ENCODE results near the gene PINLYP. TPM values are rescaled to one million over a fixed set of nuclear protein-coding genes. Genes with fewer than 3 reads are reported as not detected.

The PINLYP gene
- polyA plus RNA-seq, 12 donors: 3.2 to 11.7 (median 5.9) TPM; not detected in 2

DNA sequence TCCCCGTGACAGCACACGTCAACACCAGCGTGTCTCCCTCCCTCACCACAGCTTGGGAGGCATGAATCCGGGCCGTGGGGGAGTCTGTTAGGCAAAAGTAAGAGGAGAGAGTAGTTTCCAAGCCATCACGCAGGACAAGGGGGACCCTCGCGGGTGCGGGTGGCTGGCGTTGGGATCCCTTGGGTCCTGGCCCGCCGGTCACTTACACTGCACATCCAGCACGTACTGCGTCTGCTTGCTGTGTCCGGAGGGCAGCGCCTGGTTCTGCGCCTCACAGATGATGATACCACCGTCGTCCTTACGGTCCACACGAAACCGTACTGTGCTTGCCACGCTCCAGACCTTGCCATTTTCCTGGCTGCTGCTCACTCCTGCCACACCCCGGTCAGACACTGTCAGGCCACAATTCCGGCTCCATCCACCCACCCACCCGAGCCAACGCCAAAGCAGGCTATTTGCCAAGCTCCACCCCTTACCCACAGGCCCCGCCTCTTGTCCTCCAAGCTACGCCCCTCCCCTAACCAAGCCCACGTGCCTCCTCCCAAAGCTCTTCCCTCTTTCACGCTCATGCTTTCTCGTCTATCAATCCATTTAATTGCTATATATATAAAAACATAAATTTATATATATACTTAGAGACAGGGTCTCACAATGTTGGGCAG, 50.4 kb downstream of the PINLYP start:
- no peak for DNase-seq

DNA sequence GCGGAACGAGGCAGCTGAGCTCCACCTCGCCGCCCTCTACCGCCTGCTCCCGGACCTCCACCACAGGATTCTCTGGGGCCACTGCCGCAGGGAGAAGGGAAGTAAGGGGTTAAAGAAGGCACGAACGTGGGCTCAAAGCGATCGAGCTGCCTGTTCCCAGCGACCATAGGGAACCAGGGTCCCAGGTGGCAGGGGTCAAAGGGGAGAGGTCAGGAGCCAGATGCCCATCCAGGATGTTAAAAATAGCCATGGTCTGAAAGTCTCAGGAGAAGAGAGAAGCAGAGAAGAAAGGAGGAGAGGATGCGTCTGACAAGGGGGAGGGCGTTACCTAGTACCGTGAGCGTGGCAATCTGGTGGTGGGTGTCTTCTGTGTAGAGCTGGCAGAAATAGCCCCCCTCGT, 51.2 kb downstream of the PINLYP start:
- DNase-seq: no peak

DNA sequence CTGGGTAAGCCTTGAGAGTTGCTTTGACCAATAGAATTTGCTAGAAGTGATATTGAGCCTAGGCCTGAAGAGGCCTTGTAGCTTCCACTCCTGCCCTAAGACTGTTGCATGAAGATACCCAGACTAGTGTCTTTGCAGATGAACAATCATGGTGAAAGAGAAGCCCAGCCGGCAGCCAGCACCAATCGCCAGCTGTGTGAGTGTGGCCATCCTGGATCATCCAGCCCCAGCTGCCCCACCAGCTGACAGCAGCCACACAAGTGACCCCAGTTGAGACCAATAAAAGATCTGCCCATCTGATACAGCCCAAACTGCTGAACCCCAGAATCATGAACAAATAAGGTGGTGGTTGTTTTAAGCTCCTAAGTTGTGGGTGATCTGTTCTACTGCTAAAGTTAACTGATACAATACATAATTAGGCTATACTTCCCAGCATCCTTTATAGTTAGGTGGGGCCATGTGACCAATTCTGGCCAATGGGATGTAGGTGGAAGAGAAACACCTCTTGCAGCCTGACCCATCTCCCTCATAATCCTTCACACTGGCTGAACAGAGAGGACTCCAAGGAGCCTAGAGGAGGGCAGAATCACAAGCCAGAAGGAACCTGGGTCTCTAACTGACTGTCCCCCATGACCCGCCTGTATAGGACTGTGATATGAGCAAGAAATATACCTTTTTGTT, 53.2 kb downstream of the PINLYP start:
- DNase-seq: no peak

DNA sequence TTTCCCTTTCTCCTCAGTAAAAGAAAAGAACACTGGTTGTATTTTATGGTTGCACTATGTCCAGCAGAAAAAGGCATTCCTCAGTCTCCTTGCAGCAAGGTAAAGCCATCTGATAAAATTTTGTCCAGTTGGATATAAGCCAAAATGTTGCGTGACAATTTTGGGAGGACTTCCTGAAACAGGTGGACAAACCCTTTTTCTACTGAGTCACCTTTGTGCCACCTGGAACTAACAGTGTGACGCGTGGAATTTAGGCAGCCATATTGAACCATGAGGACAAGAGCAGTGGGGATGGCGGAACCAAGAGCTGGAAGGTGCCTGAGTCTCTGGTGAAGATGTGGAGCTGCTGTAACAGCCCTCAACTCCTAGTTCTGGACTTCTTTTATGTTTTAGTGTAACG, 55.9 kb downstream of the PINLYP start:
- no peak for DNase-seq

Other genes starting within 250 kb of the PINLYP start
- 1 to 10 TPM in 1 of 12 donors, under 1 TPM in 8, not detected in 3; 0.14 to 1.1 (median 0.30) TPM for gene CD177, start 222.1 kb upstream of the PINLYP start, polyA plus RNA-seq (ENCODE audit: insufficient read length in 12 of 12)
- under 1 TPM in 1 of 12 donors, not detected in 11; 0.15 TPM for gene TEX101, start 160.9 kb upstream of the PINLYP start, polyA plus RNA-seq (ENCODE audit: insufficient read length in 12 of 12)
- 10 to 100 TPM in 3 of 12 donors, 1 to 10 TPM in 1, under 1 TPM in 6, not detected in 2; 0.26 to 88.2 (median 0.73) TPM for gene LYPD3, start 110.2 kb upstream of the PINLYP start, polyA plus RNA-seq (ENCODE audit: insufficient read length in 12 of 12)
- gene PHLDB3, start 71.1 kb upstream of the PINLYP start, polyA plus RNA-seq (ENCODE audit: insufficient read length in 12 of 12): 10 to 100 TPM in 1 of 12 donors, 1 to 10 TPM in 9, not detected in 2; 2.2 to 15.6 (median 4.0) TPM
- gene ETHE1, start 48.6 kb upstream of the PINLYP start, polyA plus RNA-seq (ENCODE audit: insufficient read length in 12 of 12): 10 to 100 TPM in 10 of 12 donors, 1 to 10 TPM in 1, not detected in 1; 9.7 to 50.2 (median 14.5) TPM
- 10 to 100 TPM in 1 of 12 donors, 1 to 10 TPM in 10, not detected in 1; 1.5 to 12.8 (median 2.6) TPM for gene ZNF575, start 42.6 kb upstream of the PINLYP start, polyA plus RNA-seq (ENCODE audit: insufficient read length in 12 of 12)
- gene XRCC1, start 274 bp upstream of the PINLYP start, polyA plus RNA-seq (ENCODE audit: insufficient read length in 12 of 12): 10 to 100 TPM in 11 of 12 donors, not detected in 1; 22.0 to 50.6 (median 30.6) TPM
- 10 to 100 TPM in 11 of 12 donors, not detected in 1; 10.0 to 18.0 (median 13.6) TPM for gene IRGQ, start 20.3 kb downstream of the PINLYP start, polyA plus RNA-seq (ENCODE audit: insufficient read length in 12 of 12)
- gene ZNF576, start 20.8 kb downstream of the PINLYP start, polyA plus RNA-seq (ENCODE audit: insufficient read length in 12 of 12): 10 to 100 TPM in 2 of 12 donors, 1 to 10 TPM in 8, not detected in 2; 7.2 to 11.6 (median 8.4) TPM
- under 1 TPM in 10 of 12 donors, not detected in 2; 0.10 to 0.92 (median 0.45) TPM for gene SRRM5, start 36.3 kb downstream of the PINLYP start, polyA plus RNA-seq (ENCODE audit: insufficient read length in 12 of 12)
- 100 to 1,000 TPM in 1 of 12 donors, 10 to 100 TPM in 10, not detected in 1; 38.1 to 137 (median 42.6) TPM for gene ZNF428, start 43.8 kb downstream of the PINLYP start, polyA plus RNA-seq (ENCODE audit: insufficient read length in 12 of 12)
- 10 to 100 TPM in 4 of 12 donors, 1 to 10 TPM in 7, not detected in 1; 5.8 to 19.6 (median 9.2) TPM for gene CADM4, start 64.0 kb downstream of the PINLYP start, polyA plus RNA-seq (ENCODE audit: insufficient read length in 12 of 12)
- 10 to 100 TPM in 2 of 12 donors, 1 to 10 TPM in 9, not detected in 1; 3.7 to 16.5 (median 5.9) TPM for gene PLAUR, start 94.4 kb downstream of the PINLYP start, polyA plus RNA-seq (ENCODE audit: insufficient read length in 12 of 12)
- under 1 TPM in 1 of 12 donors, not detected in 11; 0.13 TPM for gene IRGC, start 140.3 kb downstream of the PINLYP start, polyA plus RNA-seq (ENCODE audit: insufficient read length in 12 of 12)
- 10 to 100 TPM in 11 of 12 donors, not detected in 1; 29.9 to 65.4 (median 33.6) TPM for gene SMG9, start 179.2 kb downstream of the PINLYP start, polyA plus RNA-seq (ENCODE audit: insufficient read length in 12 of 12)
- 1 to 10 TPM in 2 of 12 donors, under 1 TPM in 8, not detected in 2; 0.29 to 2.0 (median 0.64) TPM for gene KCNN4, start 205.2 kb downstream of the PINLYP start, polyA plus RNA-seq (ENCODE audit: insufficient read length in 12 of 12)
- 1 to 10 TPM in 2 of 12 donors, under 1 TPM in 8, not detected in 2; 0.34 to 1.6 (median 0.60) TPM for gene LYPD5, start 226.6 kb downstream of the PINLYP start, polyA plus RNA-seq (ENCODE audit: insufficient read length in 12 of 12)

All from muscle of arm (tissue), 12 donors.